ENCODE data around the gene ATRNL1. TPM values are rescaled to one million over a fixed set of nuclear protein-coding genes. Genes with fewer than 3 reads are reported as not detected.
"Not testable (repeated sequence)": the region's sequence is repeated elsewhere in the genome, so short reads cannot be mapped to it uniquely, and the experiment has no call there.

ATRNL1 gene
- polyA plus RNA-seq, 1 experiment: 0.20 TPM

- Histone ChIP-seq H3K9me3 (ENCODE audit: control insufficient read depth, insufficient read depth, low read length) (no peaks in the 10 kb centered on the region), H3K27ac (ENCODE audit: low read depth, low read length) (no peak overlapping the region), H3K27me3 (ENCODE audit: control insufficient read depth, insufficient read depth, low read length) (no peaks in the 10 kb centered on the region), H3K4me3 (ENCODE audit: low read depth, low read length) (no peak overlapping the region)
- POLR2A ChIA-PET: no interaction called here
- TF ChIP-seq, protein P1, sequence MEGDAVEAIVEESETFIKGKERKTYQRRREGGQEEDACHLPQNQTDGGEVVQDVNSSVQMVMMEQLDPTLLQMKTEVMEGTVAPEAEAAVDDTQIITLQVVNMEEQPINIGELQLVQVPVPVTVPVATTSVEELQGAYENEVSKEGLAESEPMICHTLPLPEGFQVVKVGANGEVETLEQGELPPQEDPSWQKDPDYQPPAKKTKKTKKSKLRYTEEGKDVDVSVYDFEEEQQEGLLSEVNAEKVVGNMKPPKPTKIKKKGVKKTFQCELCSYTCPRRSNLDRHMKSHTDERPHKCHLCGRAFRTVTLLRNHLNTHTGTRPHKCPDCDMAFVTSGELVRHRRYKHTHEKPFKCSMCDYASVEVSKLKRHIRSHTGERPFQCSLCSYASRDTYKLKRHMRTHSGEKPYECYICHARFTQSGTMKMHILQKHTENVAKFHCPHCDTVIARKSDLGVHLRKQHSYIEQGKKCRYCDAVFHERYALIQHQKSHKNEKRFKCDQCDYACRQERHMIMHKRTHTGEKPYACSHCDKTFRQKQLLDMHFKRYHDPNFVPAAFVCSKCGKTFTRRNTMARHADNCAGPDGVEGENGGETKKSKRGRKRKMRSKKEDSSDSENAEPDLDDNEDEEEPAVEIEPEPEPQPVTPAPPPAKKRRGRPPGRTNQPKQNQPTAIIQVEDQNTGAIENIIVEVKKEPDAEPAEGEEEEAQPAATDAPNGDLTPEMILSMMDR (IDR thresholded peaks at IDR 0.05; ENCODE audit: low read depth, low read length): no peak
- no peak for DNase-seq (ENCODE audit: low read depth, low spot score)
- CTCF ChIA-PET: no interaction called here
Measured at GRCh38 chr10:115384665-115385064, 291.5 kb downstream of the ATRNL1 start.

DNA sequence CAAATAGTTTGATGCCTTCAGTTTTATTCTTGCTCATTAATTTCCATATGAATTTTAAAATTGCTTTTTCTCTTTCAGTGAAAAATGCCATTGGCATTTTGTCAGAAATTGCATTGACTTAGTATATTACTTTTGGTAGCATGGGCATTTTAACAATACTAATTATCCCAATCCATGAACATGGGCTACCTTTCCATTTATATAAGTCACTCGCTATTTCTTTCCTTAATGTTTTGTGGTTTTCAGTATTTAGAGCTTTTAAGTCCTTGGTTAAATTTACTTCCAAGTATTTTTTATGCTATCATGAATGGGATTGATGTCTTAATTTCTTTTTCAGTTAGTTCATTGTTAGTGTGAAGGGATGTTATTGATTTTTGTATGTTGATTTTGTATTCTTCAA lies 297.4 kb downstream of the ATRNL1 start:
- H3K4me3 ChIP-seq (ENCODE audit: low read depth, low read length): no peak overlapping the region
- ChIA-PET POLR2A (no interaction called here), CTCF (no interaction called here)
- H3K9me3 ChIP-seq (ENCODE audit: control insufficient read depth, insufficient read depth, low read length): no peaks in the 10 kb centered on the region
- H3K27ac ChIP-seq (ENCODE audit: low read depth, low read length): no peak overlapping the region
- TF ChIP-seq, protein P1 (IDR thresholded peaks at IDR 0.05; ENCODE audit: low read depth, low read length): no peak
- H3K27me3 ChIP-seq (ENCODE audit: control insufficient read depth, insufficient read depth, low read length): no peaks in the 10 kb centered on the region
- DNase-seq (ENCODE audit: low read depth, low spot score): no peak

DNA sequence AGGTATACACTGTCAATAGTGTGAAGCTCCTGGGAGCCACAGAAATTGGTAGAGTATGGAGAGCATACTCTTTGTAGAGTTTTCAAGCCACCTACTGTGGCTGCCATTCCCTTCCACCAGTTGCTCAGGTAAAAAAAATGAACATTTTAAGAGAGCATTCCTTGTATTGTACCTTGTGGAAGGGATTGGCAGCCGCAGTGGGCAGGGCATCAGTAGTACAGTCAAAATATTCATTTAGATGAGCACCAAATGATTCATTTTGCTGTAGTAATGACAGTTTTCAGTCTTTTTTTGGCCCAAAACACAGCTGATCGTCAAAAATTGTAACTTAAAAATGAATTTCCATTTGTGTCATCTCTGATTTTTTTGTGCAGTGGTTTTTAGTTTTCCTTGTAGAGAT lies 304.9 kb downstream of the ATRNL1 start:
- ChIA-PET POLR2A (no interaction called here), CTCF (no interaction called here)
- TF ChIP-seq, protein P1 (IDR thresholded peaks at IDR 0.05; ENCODE audit: low read depth, low read length): no peak
- H3K9me3 ChIP-seq (ENCODE audit: control insufficient read depth, insufficient read depth, low read length): no peaks in the 10 kb centered on the region
- no peak overlapping the region for H3K4me3 ChIP-seq (ENCODE audit: low read depth, low read length)
- no peak overlapping the region for H3K27ac ChIP-seq (ENCODE audit: low read depth, low read length)
- no peaks in the 10 kb centered on the region for H3K27me3 ChIP-seq (ENCODE audit: control insufficient read depth, insufficient read depth, low read length)
- DNase-seq (ENCODE audit: low read depth, low spot score): no peak

DNA sequence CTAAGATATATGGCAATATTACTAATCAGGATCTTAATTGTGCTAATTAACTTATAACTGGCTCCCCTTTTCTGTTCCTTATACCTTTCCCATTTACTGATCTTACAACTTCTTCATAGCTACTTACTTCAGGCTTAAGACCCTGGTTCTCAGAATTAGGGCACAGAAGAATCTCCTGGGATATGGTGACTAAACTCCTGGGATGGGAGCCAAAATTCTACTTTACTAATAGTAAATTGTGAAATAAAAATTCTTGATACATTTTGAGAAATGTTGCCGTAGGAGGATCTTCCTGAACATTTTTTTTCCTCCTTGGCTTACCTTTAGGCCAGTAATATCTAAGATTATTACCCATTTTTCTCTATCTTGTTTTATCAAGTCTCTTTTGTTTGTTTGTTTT lies 309.5 kb downstream of the ATRNL1 start:
- no peaks in the 10 kb centered on the region for H3K27me3 ChIP-seq (ENCODE audit: control insufficient read depth, insufficient read depth, low read length)
- no peak for DNase-seq (ENCODE audit: low read depth, low spot score)
- CTCF ChIA-PET: no interaction called here
- POLR2A ChIA-PET: no interaction called here
- H3K4me3 ChIP-seq (ENCODE audit: low read depth, low read length): no peak overlapping the region
- TF ChIP-seq, protein P1 (IDR thresholded peaks at IDR 0.05; ENCODE audit: low read depth, low read length): no peak
- H3K27ac ChIP-seq (ENCODE audit: low read depth, low read length): no peak overlapping the region
- no peaks in the 10 kb centered on the region for H3K9me3 ChIP-seq (ENCODE audit: control insufficient read depth, insufficient read depth, low read length)

DNA sequence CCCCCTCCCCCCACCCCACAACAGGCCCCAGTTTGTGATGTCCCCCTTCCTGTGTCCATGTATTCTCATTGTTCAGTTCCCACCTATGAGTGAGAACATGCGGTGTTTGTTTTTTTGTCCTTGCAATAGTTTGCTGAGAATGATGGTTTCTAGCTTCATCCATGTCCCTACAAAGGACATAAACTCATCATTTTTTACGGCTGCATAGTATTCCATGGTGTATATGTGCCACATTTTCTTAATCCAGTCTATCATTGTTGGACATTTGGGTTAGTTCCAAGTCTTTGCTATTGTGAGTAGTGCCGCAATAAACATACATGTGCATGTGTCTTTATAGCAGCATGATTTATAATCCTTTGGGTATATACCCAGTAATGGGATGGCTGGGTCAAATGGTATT lies 312.7 kb downstream of the ATRNL1 start:
- DNase-seq (ENCODE audit: low read depth, low spot score); H3K9me3 ChIP-seq (ENCODE audit: control insufficient read depth, insufficient read depth, low read length); H3K27ac ChIP-seq (ENCODE audit: low read depth, low read length); CTCF ChIA-PET; H3K4me3 ChIP-seq (ENCODE audit: low read depth, low read length); POLR2A ChIA-PET; H3K27me3 ChIP-seq (ENCODE audit: control insufficient read depth, insufficient read depth, low read length): not testable (repeated sequence)

DNA sequence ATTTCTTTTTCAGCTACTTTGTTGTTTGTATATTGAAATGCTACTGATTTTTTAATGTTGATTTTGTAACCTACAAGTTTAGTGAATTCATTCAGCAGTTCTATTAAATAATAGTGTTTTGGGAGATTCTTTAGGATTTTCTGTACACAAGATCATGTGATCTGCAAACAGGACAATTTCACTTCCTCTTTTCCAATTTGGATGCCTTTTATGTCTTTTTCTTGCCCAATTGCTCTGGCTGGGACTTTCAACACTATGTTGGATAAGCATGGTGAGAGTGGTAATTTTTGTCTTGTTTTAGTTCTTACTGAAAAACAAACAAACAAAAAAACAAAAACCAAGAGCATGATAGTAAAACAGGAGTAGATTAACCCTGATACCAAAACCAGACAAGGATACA lies 316.2 kb downstream of the ATRNL1 start:
- no peak overlapping the region for H3K4me3 ChIP-seq (ENCODE audit: low read depth, low read length)
- ChIA-PET CTCF (no interaction called here), POLR2A (no interaction called here)
- no peak for DNase-seq (ENCODE audit: low read depth, low spot score)
- H3K27me3 ChIP-seq (ENCODE audit: control insufficient read depth, insufficient read depth, low read length): no peaks in the 10 kb centered on the region
- no peak overlapping the region for H3K27ac ChIP-seq (ENCODE audit: low read depth, low read length)
- TF ChIP-seq, protein P1 (IDR thresholded peaks at IDR 0.05; ENCODE audit: low read depth, low read length): no peak
- H3K9me3 ChIP-seq (ENCODE audit: control insufficient read depth, insufficient read depth, low read length): no peaks in the 10 kb centered on the region

All from AG04450 (cell line).